ENCODE data around the gene CDC42EP4.

The CDC42EP4 gene

GRCh38 chr17:73354423-73355284, 42.9 kb upstream of the CDC42EP4 start:
- Histone ChIP-seq H3K4me1 (ENCODE audit: low read length) (no peaks in the 10 kb centered on the region), H4K20me1 (ENCODE audit: insufficient read depth, low read length) (no peaks in the 10 kb centered on the region), H2AFZ (ENCODE audit: low read depth, low read length) (no peak overlapping the region), H3K9ac (ENCODE audit: low read length) (no peak overlapping the region), H3K4me3 (ENCODE audit: low read length) (no peak overlapping the region), H3K4me2 (ENCODE audit: low read length) (no peak overlapping the region), H3K27me3 (ENCODE audit: low read depth, low read length) (peaks cover 14% of the 10 kb centered on the region), H3K9me3 (ENCODE audit: insufficient read depth, low read length) (no peaks in the 10 kb centered on the region), H3K79me2 (ENCODE audit: low read length) (no peaks in the 10 kb centered on the region), H3K36me3 (replicated peaks; ENCODE audit: low read depth, low read length) (no peaks in the 10 kb centered on the region), H3K27ac (ENCODE audit: low read length) (no peak overlapping the region)
- no peak for TF ChIP-seq CTCF (IDR thresholded peaks at IDR 0.05; ENCODE audit: low read depth, low read length)
- TF ChIP-seq EZH2phosphoT487 (IDR thresholded peaks at IDR 0.05; ENCODE audit: low read depth), result no peak

DNA sequence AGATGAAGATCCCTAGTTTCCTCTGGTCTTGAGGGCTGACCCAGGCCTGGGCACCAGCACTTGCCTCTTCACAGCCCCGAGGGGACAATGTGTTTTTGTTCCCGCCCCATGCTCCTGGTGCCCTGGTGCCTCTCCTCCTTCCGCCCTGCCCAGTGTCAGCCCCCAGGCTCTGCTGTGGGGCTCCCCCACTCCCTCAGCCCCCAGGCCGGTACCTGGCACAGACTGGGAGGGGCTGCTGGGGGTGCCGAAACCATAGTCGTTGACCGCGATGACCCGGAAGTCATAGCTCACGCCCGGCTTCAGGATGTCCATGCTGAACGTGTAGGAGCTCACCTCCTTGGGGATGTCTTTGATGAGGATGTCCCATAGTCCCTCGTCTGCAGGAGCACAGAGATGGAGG, 40.5 kb upstream of the CDC42EP4 start:
- Histone ChIP-seq H3K79me2 (ENCODE audit: low read length) (no peaks in the 10 kb centered on the region), H3K4me1 (ENCODE audit: low read length) (no peaks in the 10 kb centered on the region), H3K27ac (ENCODE audit: low read length) (no peak overlapping the region), H3K4me3 (ENCODE audit: low read length) (no peak overlapping the region), H3K27me3 (ENCODE audit: low read depth, low read length) (0 out of 2 replicates have a peak, but pooled peaks cover 1% of the 10 kb centered on the region), H3K36me3 (replicated peaks; ENCODE audit: low read depth, low read length) (no peaks in the 10 kb centered on the region), H3K9me3 (ENCODE audit: insufficient read depth, low read length) (no peaks in the 10 kb centered on the region), H4K20me1 (ENCODE audit: insufficient read depth, low read length) (no peaks in the 10 kb centered on the region), H3K9ac (ENCODE audit: low read length) (no peak overlapping the region), H2AFZ (ENCODE audit: low read depth, low read length) (no peak overlapping the region), H3K4me2 (ENCODE audit: low read length) (no peak overlapping the region)
- TF ChIP-seq EZH2phosphoT487 (IDR thresholded peaks at IDR 0.05; ENCODE audit: low read depth) (no peak), CTCF (IDR thresholded peaks at IDR 0.05; ENCODE audit: low read depth, low read length) (no peak)

DNA sequence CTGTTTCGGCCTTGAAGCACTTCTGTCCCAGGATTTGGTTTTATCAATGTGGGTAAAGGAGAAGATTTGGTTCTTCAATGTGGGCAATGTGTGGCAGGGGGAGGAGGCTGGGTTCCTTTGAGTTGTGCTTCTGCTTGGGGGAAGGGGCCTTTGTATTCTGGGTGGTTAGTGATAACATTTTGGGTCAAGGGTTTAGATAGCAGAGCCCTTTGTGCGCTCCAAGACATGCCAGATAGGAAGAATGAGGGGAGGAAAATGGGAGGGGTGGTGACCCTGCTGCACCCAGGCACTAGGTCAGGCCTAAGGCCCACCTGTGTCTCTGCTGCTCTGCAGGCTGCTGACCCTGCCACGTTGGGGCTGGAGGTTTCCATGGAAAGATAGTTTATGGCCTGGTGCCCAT, 40.0 kb upstream of the CDC42EP4 start:
- H3K4me1 ChIP-seq (ENCODE audit: low read length), result no peaks in the 10 kb centered on the region
- TF ChIP-seq EZH2phosphoT487 (IDR thresholded peaks at IDR 0.05; ENCODE audit: low read depth) (no peak), CTCF (IDR thresholded peaks at IDR 0.05; ENCODE audit: low read depth, low read length) (no peak)
- no peak overlapping the region for H3K4me2 ChIP-seq (ENCODE audit: low read length)
- H2AFZ ChIP-seq (ENCODE audit: low read depth, low read length), result no peak overlapping the region
- no peaks in the 10 kb centered on the region for H4K20me1 ChIP-seq (ENCODE audit: insufficient read depth, low read length)
- H3K9ac ChIP-seq (ENCODE audit: low read length), result no peak overlapping the region
- no peak overlapping the region for H3K27ac ChIP-seq (ENCODE audit: low read length)
- H3K27me3 ChIP-seq (ENCODE audit: low read depth, low read length), result no peaks in the 10 kb centered on the region
- no peaks in the 10 kb centered on the region for H3K36me3 ChIP-seq (replicated peaks; ENCODE audit: low read depth, low read length)
- H3K4me3 ChIP-seq (ENCODE audit: low read length), result no peak overlapping the region
- H3K9me3 ChIP-seq (ENCODE audit: insufficient read depth, low read length), result no peaks in the 10 kb centered on the region
- H3K79me2 ChIP-seq (ENCODE audit: low read length), result no peaks in the 10 kb centered on the region

- Histone ChIP-seq H3K27ac (ENCODE audit: low read length) (no peak overlapping the region), H3K27me3 (ENCODE audit: low read depth, low read length) (no peaks in the 10 kb centered on the region), H4K20me1 (ENCODE audit: insufficient read depth, low read length) (no peaks in the 10 kb centered on the region), H3K9me3 (ENCODE audit: insufficient read depth, low read length) (no peaks in the 10 kb centered on the region), H3K4me2 (ENCODE audit: low read length) (no peak overlapping the region), H3K9ac (ENCODE audit: low read length) (no peak overlapping the region), H3K36me3 (replicated peaks; ENCODE audit: low read depth, low read length) (no peaks in the 10 kb centered on the region), H3K4me1 (ENCODE audit: low read length) (no peaks in the 10 kb centered on the region), H3K79me2 (ENCODE audit: low read length) (no peaks in the 10 kb centered on the region), H3K4me3 (ENCODE audit: low read length) (no peak overlapping the region), H2AFZ (ENCODE audit: low read depth, low read length) (no peak overlapping the region)
- TF ChIP-seq EZH2phosphoT487 (IDR thresholded peaks at IDR 0.05; ENCODE audit: low read depth), result no peak
- TF ChIP-seq CTCF (IDR thresholded peaks at IDR 0.05; ENCODE audit: low read depth, low read length), result no peak
Measured at GRCh38 chr17:73350864-73351263, 39.1 kb upstream of the CDC42EP4 start.
